Neural cell (in vitro differentiated cells): ENCODE results near the gene GRIPAP1. TPM values are rescaled to one million over a fixed set of nuclear protein-coding genes. Genes with fewer than 3 reads are reported as not detected.

ENCODE experiments used
- H2AFZ ChIP-seq: fragments of 200-600, 300-800 bp; sonication (generic), shearing (Covaris generic); 2 replicates; pipeline ENCODE4 v1.6.0; 2014; ENCODE audit warnings: low read depth, mild to moderate bottlenecking, antibody characterized with exemption, low read length, moderate library complexity
- H3F3A ChIP-seq: fragments of 200-600 bp; shearing (Covaris generic); 2 replicates; pipeline ENCODE4 v1.6.1; 2016; ENCODE audit warnings: mild to moderate bottlenecking, moderate library complexity, mixed read lengths, antibody characterized with exemption, low read length; ENCODE audit not compliant: insufficient read depth, poor library complexity, severe bottlenecking
- H3K27ac ChIP-seq: fragments of 200-600, 300-800 bp; sonication (generic), shearing (Covaris generic); 2 replicates; pipeline ENCODE4 v1.5.1; 2014; ENCODE audit warnings: mild to moderate bottlenecking, low read length, moderate library complexity
- H3K27me3 ChIP-seq: fragments of 300-800, 200-600 bp; sonication (generic), shearing (Covaris generic); 2 replicates; pipeline ENCODE4 v1.6.0; 2014; ENCODE audit warnings: mild to moderate bottlenecking, low read depth, low read length, moderate library complexity; ENCODE audit not compliant: insufficient read depth
- H3K36me3 ChIP-seq: fragments of 300-800, 200-600 bp; sonication (generic), shearing (Covaris generic); 2 replicates; pipeline ENCODE4 v1.5.1; 2014; ENCODE audit warnings: mild to moderate bottlenecking, antibody characterized with exemption, low read length, moderate library complexity; ENCODE audit not compliant: insufficient read depth
- H3K4me2 ChIP-seq: fragments of 300-800, 200-600 bp; sonication (generic), shearing (Covaris generic); 2 replicates; pipeline ENCODE4 v1.6.0; 2014; ENCODE audit warnings: mild to moderate bottlenecking, low read length
- H3K4me3 ChIP-seq: fragments of 300-800, 200-600 bp; sonication (generic), shearing (Covaris generic); 2 replicates; pipeline ENCODE4 v1.5.1; 2014; ENCODE audit warnings: mild to moderate bottlenecking, low read length, moderate library complexity
- H3K79me2 ChIP-seq: fragments of 200-600 bp; shearing (Covaris generic); replicated peaks from 2 replicates; pipeline ENCODE4 v1.6.0; 2014; ENCODE audit warnings: mild to moderate bottlenecking, low read length, moderate library complexity; ENCODE audit not compliant: insufficient read depth
- H3K9ac ChIP-seq: fragments of 300-800, 200-600 bp; sonication (generic), shearing (Covaris generic); 2 replicates; pipeline ENCODE4 v1.6.1; 2016; ENCODE audit warnings: mild to moderate bottlenecking, low read length, mixed read lengths
- H3K9me2 ChIP-seq: fragments of 200-600 bp; shearing (Covaris generic); 2 replicates; pipeline ENCODE4 v1.6.1; 2016; ENCODE audit warnings: mild to moderate bottlenecking, low read length, mixed read lengths; ENCODE audit not compliant: insufficient read depth
- H3K9me3 ChIP-seq: fragments of 200-600, 300-800 bp; sonication (generic), shearing (Covaris generic); 2 replicates; pipeline ENCODE4 v1.6.1; 2016; ENCODE audit warnings: mild to moderate bottlenecking, mixed run types, low read length, moderate library complexity, mixed read lengths
- H4K20me1 ChIP-seq: fragments of 200-600 bp; shearing (Covaris generic); 2 replicates; pipeline ENCODE4 v1.6.1; 2016; ENCODE audit warnings: mild to moderate bottlenecking, mixed run types; ENCODE audit not compliant: insufficient read depth
- CTCF ChIP-seq: fragments of 450-650 bp; IDR thresholded peaks from 2 replicates; pipeline ENCODE4 v1.5.1; 2014; ENCODE audit warnings: antibody characterized with exemption, mild to moderate bottlenecking, moderate library complexity; ENCODE audit not compliant: poor library complexity, severe bottlenecking
- EP300 ChIP-seq: fragments of 450-650 bp; conservative IDR thresholded peaks from 2 replicates; pipeline ENCODE4 v1.6.1; 2014; ENCODE audit warnings: antibody characterized with exemption, mild to moderate bottlenecking, moderate library complexity; ENCODE audit not compliant: poor library complexity, severe bottlenecking
- EZH2 ChIP-seq: fragments of 200-600, 300-800 bp; shearing (Covaris generic), sonication (generic); IDR thresholded peaks from 2 replicates; pipeline ENCODE4 v1.6.1; 2014; ENCODE audit warnings: antibody characterized with exemption, low read length, borderline replicate concordance, mild to moderate bottlenecking; ENCODE audit not compliant: insufficient read depth, poor library complexity, severe bottlenecking
- MXI1 ChIP-seq: fragments of 450-650 bp; conservative IDR thresholded peaks from 2 replicates; pipeline ENCODE4 v1.6.1; 2014; ENCODE audit warnings: antibody characterized with exemption, mild to moderate bottlenecking; ENCODE audit not compliant: poor library complexity, severe bottlenecking
- POLR2AphosphoS5 ChIP-seq: IDR thresholded peaks from 2 replicates; pipeline ENCODE4 v1.6.1; 2012
- RAD21 ChIP-seq: fragments of 450-650 bp; conservative IDR thresholded peaks from 2 replicates; pipeline ENCODE4 v1.6.1; 2014; ENCODE audit warnings: antibody characterized with exemption, mild to moderate bottlenecking, moderate library complexity
- SMC3 ChIP-seq: fragments of 450-650 bp; conservative IDR thresholded peaks from 2 replicates; pipeline ENCODE4 v1.6.1; 2014; ENCODE audit warnings: antibody characterized with exemption, mild to moderate bottlenecking, moderate library complexity; ENCODE audit not compliant: poor library complexity
- TAF1 ChIP-seq: IDR thresholded peaks from 2 replicates; pipeline ENCODE4 v1.6.1; 2012; ENCODE audit warnings: low read depth
- polyA plus RNA-seq: library from polyadenylated mRNA; depleted of rRNA; stranded (reverse); fragments of >200 nt; gene quantifications from 2 replicates; pipeline ENCODE4 v1.2.3, GENCODE V29; 2014

GRIPAP1 gene
- polyA plus RNA-seq, 1 donor from 2014 or later, result 134 TPM

GRCh38 chrX:48939524-48940228 is 62.4 kb downstream of the GRIPAP1 start:
- Histone ChIP-seq H3K9me2 (no peaks in the 10 kb centered on the region), H3K79me2 (no peaks in the 10 kb centered on the region), H2AFZ (no peak overlapping the region)

DNA sequence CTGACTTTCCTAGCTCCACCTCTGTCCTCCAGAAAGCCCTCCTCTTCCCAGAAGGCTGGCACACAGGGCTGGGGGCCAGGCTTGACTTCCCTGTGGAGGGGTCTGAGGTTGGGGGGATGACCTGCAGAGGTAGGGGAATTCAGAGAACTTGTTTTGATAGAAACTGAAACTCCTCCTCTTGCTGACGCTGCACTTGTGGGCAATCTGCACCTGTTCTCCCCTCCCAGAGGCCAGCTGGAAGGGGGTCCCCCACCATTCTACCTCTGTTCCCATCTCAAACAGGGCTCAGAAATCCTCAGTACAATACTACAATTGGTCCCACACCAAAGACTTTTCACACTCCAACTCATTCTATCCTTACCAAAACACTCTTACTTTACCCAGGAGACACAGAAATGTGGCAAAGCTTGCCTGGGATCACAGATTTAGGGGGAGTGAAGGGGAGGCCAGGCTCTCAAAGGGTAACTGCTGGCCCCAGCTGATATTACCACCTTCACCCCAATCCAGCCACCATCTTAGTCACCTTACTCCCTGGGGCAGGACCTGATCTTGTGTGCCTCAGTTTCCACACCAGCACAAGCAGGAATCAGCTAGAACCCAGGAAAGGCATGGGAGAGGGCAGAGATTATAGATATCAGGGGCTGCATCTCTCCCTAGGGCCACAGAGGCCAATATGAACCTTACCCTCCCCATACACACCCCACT is 63.2 kb downstream of the GRIPAP1 start:
- H3K27ac ChIP-seq, result no peak overlapping the region
- no peaks in the 10 kb centered on the region for H3K27me3 ChIP-seq
- no peak overlapping the region for H2AFZ ChIP-seq
- H3K9ac ChIP-seq, result no peak overlapping the region
- H4K20me1 ChIP-seq, result no peaks in the 10 kb centered on the region
- TF ChIP-seq TAF1, result no peak
- no peak for TF ChIP-seq RAD21
- TF ChIP-seq POLR2AphosphoS5, result no peak
- no peaks in the 10 kb centered on the region for H3K79me2 ChIP-seq
- H3K4me3 ChIP-seq, result no peak overlapping the region
- H3K4me2 ChIP-seq, result no peak overlapping the region
- no peaks in the 10 kb centered on the region for H3K9me2 ChIP-seq
- H3K36me3 ChIP-seq, result no peaks in the 10 kb centered on the region
- no peaks in the 10 kb centered on the region for H3F3A ChIP-seq
- no peaks in the 10 kb centered on the region for H3K9me3 ChIP-seq

More at GRCh38 chrX:48939524-48940228, 62.4 kb downstream of the GRIPAP1 start:
- Histone ChIP-seq H3K27me3 (no peaks in the 10 kb centered on the region), H3K4me2 (no peak overlapping the region), H3K9ac (no peak overlapping the region), H3K4me3 (no peak overlapping the region), H4K20me1 (no peaks in the 10 kb centered on the region), H3F3A (no peaks in the 10 kb centered on the region), H3K27ac (no peak overlapping the region), H3K36me3 (no peaks in the 10 kb centered on the region), H3K9me3 (no peaks in the 10 kb centered on the region)
- TF ChIP-seq MXI1 (no peak), TAF1 (no peak), EP300 (no peak), SMC3 (no peak), CTCF (no peak), RAD21 (no peak), EZH2 (no peak), POLR2AphosphoS5 (no peak)

GRCh38 chrX:48937054-48937907 is 64.8 kb downstream of the GRIPAP1 start:
- H3K4me3 ChIP-seq, result no peak overlapping the region
- no peaks in the 10 kb centered on the region for H3K27me3 ChIP-seq
- TF ChIP-seq CTCF (no peak), EP300 (no peak), TAF1 (no peak), POLR2AphosphoS5 (no peak)
- no peaks in the 10 kb centered on the region for H3K36me3 ChIP-seq
- no peaks in the 10 kb centered on the region for H4K20me1 ChIP-seq
- no peak overlapping the region for H3K4me2 ChIP-seq
- H3K79me2 ChIP-seq, result no peaks in the 10 kb centered on the region
- no peaks in the 10 kb centered on the region for H3F3A ChIP-seq
- H3K9me3 ChIP-seq, result no peaks in the 10 kb centered on the region
- H3K9ac ChIP-seq, result no peak overlapping the region
- no peaks in the 10 kb centered on the region for H3K9me2 ChIP-seq
- no peak overlapping the region for H2AFZ ChIP-seq
- H3K27ac ChIP-seq, result no peak overlapping the region
